NCI-H2081 treated with DMSO at 0.1 percent for 48 hours (cell line): ENCODE results near the gene ENO1.
A peak's percentile ranks its signal among the peaks of the same experiment; 100 is the strongest.
"Not testable (repeated sequence)": the region's sequence is repeated elsewhere in the genome, so short reads cannot be mapped to it uniquely, and the experiment has no call there.

ENCODE experiments used
- DNase-seq: peaks from one replicate; lab custom pipeline; 2025; lab: John Stamatoyannopoulos, UW

Gene ENO1

GRCh38 chr1:8845104-8846097, 33.1 kb downstream of the ENO1 start:
- DNase-seq = no peak

- no peak for DNase-seq
Measured at GRCh38 chr1:8844501-8845006, 33.9 kb downstream of the ENO1 start.

- no peak for DNase-seq
Measured at GRCh38 chr1:8841395-8841794, 37.1 kb downstream of the ENO1 start.

- no peak for DNase-seq
Measured at GRCh38 chr1:8839990-8840389, 38.5 kb downstream of the ENO1 start.

- no peak for DNase-seq
Measured at GRCh38 chr1:8835941-8836643, 42.4 kb downstream of the ENO1 start.

GRCh38 chr1:8831340-8831739, 47.1 kb downstream of the ENO1 start:
- DNase-seq = no peak

- DNase-seq = not testable (repeated sequence)
Measured at GRCh38 chr1:8830732-8831131, 47.8 kb downstream of the ENO1 start.

- DNase-seq = no peak
Measured at GRCh38 chr1:8825985-8826481, 52.5 kb downstream of the ENO1 start.

- no peak for DNase-seq
Measured at GRCh38 chr1:8823295-8823664, 55.2 kb downstream of the ENO1 start.

- DNase-seq = peak; percentile 91
Measured at GRCh38 chr1:8822373-8823294, 55.9 kb downstream of the ENO1 start.

GRCh38 chr1:8821084-8821483, 57.4 kb downstream of the ENO1 start:
- DNase-seq = no peak

- not testable (repeated sequence) for DNase-seq
Measured at GRCh38 chr1:8818789-8819188, 59.7 kb downstream of the ENO1 start.

- DNase-seq = no peak
Measured at GRCh38 chr1:8818325-8818775, 60.1 kb downstream of the ENO1 start.

- DNase-seq = peak; percentile 74
Measured at GRCh38 chr1:8817412-8818324, 60.8 kb downstream of the ENO1 start, which contains the start of gene RERE. Gene RERE (minus strand): TSS chr1:8817640.

GRCh38 chr1:8816831-8817411, 61.6 kb downstream of the ENO1 start:
- no peak for DNase-seq

- DNase-seq = no peak
Measured at GRCh38 chr1:8816264-8816663, 62.2 kb downstream of the ENO1 start.

- no peak for DNase-seq
Measured at GRCh38 chr1:8815582-8816151, 62.8 kb downstream of the ENO1 start.

- DNase-seq = no peak
Measured at GRCh38 chr1:8814865-8815264, 63.6 kb downstream of the ENO1 start.

- no peak for DNase-seq
Measured at GRCh38 chr1:8813991-8814390, 64.5 kb downstream of the ENO1 start.
